Islet precursor cell (in vitro differentiated cells): ENCODE data around the gene CNNM4.
"Not testable (repeated sequence)": the region's sequence is repeated elsewhere in the genome, so short reads cannot be mapped to it uniquely, and the experiment has no call there.

Experiments
- DNase-seq: peaks from one replicate; pipeline ENCODE4 v3.0.0-alpha.2; 2018

CNNM4 gene

DNA sequence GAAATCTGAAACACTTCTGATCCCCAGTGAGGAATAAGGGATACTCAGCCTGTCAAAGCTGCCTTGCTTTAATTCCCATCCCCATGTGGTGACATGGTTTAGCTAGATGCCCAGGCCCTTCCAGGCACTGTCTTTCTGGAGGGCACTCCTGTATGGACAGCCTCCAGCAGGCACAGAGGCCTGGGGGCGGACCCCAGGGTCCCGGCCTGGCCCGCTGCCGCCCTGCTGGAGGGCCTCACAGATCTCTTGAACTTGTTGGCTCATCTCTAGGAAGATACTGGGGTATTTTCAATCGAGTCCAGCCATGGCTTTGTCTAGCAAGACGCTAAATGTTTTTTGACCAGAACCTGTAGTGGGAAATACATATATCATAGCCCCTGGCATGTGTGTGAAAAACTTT is 34.4 kb downstream of the CNNM4 start:
- no peak for DNase-seq

DNA sequence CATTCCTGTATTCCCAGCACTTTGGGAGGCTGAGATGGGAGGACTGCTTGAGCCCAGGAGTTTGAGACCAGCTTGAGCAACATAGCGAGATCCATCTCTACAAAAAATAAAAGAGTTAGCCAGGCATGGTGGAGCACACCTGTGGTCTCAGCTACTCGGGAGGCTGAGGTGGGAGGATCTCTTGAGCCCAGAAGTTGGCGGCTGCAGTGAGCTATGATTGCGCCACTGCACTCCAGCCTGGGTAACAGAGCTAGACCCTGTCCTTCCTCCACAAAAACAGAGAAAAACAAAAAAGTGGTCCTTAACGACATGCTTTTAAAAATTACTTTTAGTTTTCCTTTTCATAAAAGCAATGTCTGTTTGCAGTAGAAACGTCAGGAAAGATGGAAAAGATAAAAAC is 35.8 kb downstream of the CNNM4 start:
- not testable (repeated sequence) for DNase-seq

DNA sequence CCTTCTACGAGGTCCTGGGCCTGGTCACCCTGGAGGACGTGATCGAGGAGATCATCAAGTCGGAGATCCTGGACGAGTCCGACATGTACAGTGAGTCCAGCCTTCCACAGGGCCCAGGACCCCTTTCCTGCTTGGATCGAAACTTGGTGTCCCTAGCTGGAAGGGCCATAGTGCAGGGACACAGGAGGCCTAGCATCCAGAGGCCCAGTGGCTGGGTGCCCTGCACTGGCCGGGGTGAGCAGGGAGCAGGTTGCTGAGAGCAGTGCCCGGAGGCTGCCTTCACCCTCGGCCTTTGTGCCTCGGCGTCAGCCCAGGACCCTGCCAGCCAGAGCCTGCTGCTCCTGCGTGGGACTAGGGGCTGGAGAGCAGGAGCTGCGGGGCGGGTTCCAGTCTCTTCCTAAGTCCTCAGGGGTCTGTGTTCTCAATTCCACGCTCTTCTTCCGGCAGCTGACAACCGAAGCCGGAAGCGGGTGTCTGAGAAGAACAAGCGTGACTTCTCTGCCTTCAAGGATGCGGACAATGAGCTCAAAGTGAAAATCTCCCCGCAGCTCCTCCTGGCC is 36.4 kb downstream of the CNNM4 start:
- no peak for DNase-seq

DNA sequence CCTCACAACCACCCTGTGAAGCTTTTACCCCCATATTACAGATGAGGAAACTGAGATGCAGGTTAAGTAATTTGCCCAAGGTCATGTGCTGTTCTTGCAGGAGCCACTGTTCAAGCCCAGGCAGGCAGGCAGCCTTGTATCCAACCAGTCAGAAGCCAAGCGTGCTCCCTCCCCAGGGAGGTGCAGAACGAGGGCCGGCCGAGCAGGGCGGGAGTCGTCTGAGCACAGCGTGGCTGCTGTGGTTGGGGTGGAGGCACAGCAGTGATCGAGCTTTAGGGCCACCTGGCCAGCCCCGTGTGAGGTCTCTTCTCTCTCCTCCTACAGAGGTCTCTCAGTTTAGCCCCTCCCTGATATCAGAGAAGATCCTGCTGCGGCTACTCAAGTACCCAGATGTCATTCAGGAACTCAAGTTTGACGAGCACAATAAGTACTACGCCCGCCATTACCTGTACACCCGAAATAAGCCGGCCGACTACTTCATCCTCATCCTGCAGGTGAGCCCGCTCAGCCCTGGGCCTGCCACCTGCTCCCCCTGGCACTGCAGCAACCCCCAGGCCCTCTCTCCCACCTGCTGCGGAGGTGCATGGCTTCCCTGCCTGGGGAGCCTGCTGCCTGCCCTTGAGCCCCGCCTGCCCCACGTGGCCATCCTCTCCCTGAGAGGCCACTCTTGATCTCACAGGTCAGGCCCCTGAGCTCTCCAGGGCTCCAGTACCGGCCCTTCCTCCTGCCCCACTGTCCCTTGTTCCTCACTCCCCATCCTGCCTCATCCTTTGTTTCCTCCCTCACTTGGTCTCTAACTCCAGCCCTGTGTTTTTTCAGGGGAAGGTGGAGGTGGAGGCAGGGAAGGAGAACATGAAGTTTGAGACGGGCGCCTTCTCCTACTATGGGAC is 38.3 kb downstream of the CNNM4 start:
- no peak for DNase-seq

DNA sequence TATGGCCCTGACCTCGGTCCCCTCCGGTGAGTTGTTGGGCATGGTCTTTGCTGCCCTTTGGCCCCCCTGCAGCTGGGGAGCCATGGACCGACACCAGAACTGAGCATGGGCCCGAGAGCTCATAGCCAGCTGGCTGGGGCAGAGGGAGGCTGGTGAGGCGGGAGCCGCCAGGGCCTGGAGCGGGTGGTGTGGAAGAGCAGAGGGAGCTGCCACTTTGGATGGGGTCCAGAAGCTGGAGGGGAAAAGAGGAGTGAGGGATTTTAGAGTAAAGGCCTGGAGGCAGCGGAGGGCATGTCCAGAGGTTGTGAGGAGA is 38.9 kb downstream of the CNNM4 start:
- DNase-seq = no peak

DNA sequence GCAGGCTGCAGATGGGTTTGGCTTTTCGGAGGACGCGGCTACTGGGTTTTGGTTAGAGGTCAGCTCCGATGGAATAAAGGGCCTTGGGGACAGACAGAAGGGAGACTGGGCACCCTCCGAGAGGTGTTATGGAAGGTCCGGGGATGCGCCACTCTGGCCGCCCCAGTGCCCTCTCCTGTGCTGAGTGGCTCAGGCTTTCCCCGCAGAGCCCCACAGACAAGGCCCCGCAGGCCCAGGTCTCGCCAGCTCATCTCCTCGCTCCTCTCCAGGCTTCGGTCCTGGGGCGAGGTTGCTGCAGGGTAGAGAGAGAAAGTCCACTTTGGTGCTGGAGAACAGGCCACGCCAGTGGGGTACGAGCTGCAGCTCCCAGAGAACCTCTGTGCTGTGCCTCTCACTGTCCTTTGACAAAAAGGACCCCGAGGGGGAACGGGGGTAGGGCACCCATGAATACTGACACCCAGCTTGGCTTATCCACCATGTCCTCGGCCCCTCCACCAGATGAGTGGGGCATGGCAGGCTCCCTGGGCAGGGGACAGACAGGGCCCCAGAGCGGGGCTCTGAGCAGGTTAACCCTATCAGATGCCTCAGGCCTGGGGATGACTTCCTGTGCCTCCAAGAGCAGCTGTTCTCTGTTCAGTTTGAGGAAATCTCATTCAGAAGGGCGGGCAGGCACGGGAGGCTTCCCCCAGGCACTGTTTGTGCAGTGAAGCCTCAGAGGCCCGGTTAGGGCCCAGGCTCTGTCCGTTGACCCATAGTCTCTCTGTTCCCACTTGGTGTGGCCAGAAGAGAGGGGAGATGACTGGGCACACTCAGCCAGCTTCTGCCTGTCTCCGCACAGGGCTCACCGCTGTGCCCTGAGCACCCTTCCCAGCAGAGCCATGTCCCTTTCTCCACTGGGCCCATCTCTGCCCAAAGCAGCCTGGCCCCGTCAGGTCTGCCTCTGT is 39.6 kb downstream of the CNNM4 start:
- DNase-seq = peak; percentile 55

DNA sequence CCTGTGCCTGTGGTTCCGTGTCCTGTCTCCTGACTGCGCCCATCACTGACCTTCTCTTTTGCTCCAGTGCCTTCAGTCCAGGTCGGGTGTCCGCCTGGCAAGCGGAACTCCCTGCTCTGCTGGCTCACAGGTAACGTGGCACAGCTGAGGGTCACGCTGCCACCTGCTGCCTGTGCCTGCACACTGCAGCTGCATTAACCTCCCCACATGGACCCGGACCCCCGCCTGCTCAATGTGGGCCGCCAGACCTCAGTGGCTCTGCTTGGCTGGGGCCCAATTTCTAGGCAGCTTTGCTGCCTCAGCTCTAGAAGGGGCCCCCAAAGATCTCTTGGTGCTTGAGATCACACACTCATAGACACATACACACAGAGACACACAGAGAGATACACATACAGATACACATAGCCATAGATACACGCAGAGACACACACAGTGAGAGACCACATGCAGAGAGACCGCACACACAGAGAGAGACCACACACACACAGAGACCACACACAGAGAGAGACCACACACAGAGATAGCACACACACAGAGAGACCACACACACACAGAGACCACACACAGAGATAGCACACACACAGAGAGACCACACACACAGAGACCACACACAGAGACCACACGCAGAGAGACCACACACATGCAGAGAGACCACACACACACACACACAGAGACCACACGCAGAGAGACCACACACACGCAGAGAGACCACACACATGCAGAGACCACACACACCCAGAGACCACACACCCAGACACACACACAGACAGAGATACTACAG is 40.5 kb downstream of the CNNM4 start:
- DNase-seq = peak; percentile 85

DNA sequence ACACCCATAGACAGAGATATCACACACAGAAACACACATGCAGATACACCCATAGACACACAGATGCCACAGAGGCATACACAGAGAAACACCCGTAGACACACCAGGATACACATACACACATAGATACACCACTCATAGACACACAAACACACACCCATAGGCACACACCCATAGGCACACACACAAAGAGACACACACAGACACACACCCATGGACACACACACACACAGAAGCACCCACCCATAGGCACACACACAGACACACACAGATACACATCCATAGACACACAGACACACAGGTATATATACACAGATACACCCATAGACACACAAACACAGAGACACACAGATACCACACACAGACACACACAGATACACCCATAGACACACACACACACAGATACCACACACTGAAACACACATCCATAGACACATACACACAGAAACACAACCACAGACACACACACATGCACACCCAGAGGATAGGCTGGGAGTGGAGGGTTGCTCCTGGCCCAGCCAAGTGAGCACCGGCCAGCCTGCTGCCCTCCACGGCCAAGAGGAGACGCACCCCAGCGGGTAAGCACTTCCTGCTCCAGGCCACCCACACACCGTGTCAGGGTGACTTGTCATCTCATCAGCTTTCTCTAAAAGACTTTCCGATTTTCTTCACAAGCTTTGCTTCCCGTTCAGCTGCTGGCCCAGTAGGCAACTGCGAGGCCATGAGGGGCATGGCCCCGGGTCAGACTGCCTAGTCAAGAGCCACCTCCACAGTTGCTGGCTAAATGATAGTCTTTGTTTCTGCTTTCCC is 41.3 kb downstream of the CNNM4 start:
- DNase-seq = peak; percentile 47

DNA sequence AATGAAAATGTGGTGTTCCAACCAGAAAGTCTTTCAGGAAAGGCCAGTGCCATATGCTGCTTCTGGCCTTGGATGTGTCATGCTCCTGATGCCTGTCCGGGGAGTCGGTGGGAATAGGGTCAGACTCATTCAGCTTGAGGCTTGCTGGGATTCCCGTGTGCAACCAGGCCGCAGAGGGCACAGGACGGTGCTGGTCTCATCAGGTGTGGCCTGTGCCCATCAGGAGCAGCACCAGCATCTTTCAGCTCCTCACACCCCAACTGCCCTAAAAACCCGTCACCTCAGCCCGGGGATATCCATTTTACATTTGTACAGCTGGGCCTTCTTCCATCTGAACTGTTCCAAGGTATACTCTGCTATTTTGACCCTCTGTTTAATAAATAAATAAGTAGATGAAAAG is 42.0 kb downstream of the CNNM4 start:
- DNase-seq = no peak

DNA sequence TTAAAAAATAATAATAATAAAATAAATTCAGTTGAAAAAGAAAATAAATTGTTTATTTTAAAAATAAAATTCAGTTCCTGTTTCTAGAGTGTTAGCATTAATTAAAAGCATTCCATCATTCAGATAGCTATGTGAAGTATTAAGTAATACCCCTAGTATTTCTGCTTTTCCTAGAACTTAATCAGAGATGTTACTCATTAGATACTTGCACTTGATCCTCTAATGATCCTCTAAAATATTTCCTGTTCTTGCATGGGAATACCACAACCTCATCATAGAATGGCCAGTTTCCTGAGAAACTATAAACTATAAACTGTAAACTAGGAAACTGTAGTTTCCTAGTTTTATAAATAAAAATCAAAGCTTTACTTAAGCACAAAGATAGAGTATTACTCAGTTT is 44.3 kb downstream of the CNNM4 start:
- DNase-seq = no peak

DNA sequence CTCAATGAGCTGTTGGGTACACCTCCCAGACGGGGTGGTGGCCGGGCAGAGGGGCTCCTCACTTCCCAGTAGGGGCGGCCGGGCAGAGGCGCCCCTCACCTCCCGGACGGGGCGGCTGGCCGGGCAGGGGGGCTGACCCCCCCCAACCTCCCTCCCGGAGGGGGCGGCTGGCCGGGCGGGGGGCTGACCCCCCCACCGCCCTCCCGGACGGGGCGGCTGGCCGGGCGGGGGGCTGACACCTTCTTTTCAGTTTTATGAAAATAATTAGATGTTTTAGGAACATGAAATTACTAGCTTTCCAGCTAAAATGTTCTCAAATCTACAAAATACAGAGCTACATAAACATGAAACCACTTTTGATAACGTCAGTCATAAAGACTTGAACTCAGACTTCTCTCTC is 45.2 kb downstream of the CNNM4 start:
- DNase-seq = not testable (repeated sequence)

DNA sequence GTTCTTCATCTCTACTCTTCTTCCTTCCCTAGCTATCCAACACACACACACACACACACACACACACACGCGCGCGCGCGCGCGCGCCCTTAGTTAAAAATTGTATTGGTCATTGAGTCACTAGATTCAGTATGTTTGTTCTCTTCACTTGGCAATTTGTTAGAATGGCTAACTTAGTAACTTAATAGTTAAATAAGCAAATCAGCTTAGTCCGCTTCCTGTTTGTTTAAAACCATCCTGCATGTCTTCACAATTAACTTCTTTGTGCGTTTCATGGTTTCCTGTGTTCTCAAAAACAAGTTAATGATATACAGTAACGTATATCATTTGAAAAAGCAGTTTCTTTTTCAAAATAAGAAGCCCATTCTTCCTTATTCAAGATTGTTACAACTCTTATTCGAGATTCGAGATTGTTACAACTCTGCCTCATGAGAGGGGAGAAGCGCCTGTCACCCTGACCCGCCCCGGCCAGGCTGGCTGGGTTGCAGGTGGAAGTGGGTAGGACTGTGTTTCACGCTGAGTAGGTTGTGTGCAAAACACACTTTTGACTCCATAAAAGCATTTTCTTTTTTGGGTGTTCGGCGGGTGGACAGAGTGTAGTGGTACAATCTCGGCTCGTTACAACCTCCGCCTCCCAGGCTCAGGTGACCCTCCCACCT is 45.9 kb downstream of the CNNM4 start:
- no peak for DNase-seq

DNA sequence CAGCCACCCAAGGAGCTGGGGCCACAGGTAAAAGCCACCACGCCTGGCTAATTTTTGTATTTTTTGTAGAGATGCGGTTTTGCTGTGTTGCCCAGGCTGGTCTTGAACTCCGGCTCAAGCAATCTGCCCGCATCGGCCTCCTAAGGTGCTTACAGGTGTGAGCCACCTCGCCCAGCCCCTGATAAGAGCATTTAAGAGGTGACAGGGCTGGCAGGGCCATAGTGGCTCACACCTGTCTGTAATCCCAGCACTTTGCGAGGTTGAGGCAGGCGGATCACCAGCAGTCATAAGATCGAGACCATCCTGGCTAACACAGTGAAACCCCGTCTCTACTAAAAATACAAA is 46.4 kb downstream of the CNNM4 start:
- DNase-seq = no peak

DNA sequence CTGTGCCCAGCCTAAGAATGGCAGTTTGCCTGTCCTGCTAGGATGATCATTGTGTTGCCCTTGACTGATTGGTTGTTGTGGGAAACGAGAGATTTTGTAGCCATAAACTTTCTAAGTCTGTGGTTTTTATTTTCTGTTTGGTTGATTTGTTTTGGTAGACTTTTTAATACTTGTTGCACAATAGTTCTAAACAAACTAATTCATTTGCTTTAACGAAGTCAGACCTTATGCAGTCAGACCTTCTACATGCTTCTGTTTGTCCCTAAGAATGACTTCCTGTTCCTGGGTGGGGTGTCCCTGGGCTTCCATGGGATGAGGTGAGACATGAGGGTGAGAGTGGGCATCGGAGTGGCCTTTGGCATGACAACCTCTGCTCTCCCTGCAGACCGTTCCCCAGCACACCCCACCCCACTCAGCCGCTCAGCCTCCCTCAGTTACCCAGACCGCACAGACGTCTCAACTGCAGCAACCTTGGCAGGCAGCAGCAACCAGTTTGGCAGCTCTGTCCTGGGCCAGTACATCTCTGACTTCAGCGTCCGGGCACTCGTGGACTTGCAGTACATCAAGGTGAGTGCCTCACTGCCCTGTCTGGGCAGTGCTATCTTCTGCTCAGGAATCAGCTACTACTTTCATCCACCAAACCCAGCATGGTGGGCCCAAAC is 47.6 kb downstream of the CNNM4 start:
- DNase-seq = no peak

DNA sequence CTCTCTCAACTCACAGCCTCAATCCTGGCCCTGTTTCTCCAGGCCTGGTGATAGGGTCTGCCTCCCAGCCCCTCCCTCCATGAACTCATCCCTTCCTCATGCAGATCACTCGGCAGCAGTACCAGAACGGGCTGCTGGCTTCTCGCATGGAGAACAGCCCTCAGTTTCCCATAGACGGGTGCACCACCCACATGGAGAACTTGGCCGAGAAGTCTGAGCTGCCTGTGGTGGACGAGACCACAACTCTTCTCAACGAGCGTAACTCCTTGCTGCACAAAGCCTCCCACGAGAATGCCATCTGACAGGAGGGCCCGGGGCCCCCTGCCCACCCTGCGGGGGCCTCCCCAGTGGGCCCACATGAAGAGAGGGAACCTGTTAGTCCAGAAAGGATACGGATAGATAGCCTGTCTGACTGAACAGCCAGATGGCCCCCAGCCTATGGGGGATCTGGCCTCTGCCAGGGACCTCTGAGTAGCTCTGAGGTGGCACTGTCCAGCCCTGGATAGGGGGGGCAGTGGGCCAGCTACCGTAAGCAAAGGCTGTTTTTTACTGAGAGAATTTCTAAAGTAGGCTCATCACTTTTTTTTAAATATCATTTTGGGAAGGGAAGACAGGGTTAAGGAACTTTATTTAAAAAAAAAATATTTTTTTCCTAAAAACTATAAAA is 48.6 kb downstream of the CNNM4 start:
- DNase-seq = no peak

DNA sequence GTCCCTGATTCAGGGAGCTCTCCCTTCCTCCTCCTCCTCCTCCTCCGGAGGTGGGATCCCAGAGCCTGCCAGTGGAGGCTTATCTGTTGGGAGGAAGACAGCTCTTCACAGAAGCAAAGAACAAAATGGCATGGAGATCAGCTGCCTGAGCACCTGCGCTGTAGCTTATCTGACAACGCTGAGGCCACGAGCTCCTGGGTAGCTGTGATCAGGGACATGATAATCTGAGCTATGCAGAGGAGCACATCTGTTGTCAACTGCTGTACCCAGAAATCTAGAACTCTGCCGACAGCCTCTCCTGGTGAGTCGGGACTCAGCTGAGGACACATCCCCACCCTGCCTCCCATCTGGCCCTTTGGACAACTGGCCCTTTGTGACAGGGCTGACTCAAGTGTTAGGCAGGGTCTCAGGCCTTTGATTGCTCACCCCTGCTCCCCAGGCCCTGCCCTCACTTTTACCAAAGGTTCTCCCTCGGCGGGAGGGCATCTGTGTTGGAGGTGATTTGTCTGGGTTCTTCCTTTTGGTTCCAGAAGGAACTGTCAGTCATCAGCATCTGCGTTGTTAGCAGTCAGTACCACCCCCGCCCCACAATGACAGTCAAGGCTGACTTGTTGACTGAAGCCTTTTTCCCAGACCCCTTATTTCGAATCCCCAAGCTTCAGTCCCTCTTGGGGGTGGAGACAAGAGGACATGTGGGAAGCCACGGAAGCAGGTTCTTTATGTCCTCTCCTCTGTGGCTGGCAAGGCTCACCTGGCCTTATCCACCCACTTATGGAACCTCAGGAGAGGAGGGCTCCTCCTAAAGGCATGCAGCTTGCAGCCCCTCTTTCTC is 49.5 kb downstream of the CNNM4 start:
- DNase-seq = no peak

DNA sequence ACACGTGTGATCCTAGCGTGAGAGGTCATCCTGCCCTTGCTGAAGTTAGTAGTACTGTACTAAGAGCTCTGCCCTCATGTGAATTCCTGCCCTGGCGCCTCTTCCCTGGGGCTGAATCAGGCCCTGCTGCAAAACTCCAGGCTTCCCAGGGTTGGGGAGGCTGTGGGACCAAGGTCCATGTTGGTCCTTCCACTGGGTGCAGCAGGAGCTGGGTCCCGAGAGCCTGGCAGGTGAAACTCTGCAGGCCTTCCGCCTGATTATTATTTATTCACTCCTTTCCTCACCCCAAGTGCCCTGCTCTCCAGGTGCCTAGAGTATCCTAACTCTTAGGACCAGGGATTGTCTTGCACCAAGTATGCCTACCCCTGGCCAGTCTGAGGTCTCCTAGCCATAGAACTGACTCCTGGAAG is 50.1 kb downstream of the CNNM4 start:
- DNase-seq = no peak

DNA sequence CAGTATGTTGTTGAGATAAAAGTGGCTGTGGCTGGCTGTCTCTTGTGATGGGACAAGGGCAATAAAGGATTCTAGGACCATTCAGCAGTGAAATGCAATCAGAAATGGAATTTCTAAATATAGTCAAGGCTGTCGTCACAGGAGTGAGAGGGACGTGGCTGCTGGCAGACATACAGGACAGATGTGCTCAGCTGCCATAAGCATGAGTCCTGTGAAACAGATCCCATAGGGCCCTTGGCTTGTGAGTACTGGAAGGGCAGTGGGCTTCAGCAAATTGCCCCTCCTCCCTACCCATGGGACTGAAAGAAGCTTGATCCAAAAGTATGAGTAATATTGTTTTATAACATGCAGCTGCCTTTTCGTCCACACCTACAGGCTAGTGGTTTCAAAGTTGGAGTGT is 51.2 kb downstream of the CNNM4 start:
- DNase-seq = no peak

DNA sequence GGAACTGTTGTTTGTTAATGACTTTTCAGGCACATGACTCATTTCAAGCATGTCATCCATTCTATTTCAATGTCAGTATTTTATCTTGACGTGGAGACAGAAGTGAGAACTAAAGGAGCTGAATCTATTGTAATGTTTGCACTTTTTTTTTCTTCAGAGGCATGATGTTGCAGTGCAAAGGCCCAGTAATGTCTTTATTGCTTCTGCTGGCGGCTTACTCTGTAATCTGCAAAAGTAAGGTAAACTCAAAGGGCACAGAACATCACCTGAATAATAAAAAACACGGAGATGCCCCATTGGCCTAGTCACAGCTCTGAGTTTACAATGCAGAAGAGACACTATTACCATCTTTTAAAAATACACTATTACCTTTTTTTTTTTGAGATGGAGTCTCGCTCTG is 53.0 kb downstream of the CNNM4 start:
- DNase-seq = no peak
